GM12801 (cell line): Measurements from ENCODE around the gene PIP4K2A.

Source experiments
- TF ChIP-seq, protein P1 (sequence below): IDR thresholded peaks from one replicate; pipeline ENCODE4 v1.5.1; 2011; ENCODE audit warnings: control low read depth; ENCODE audit not compliant: insufficient read length; ENCODE audit errors: extremely low read depth

PIP4K2A gene

DNA sequence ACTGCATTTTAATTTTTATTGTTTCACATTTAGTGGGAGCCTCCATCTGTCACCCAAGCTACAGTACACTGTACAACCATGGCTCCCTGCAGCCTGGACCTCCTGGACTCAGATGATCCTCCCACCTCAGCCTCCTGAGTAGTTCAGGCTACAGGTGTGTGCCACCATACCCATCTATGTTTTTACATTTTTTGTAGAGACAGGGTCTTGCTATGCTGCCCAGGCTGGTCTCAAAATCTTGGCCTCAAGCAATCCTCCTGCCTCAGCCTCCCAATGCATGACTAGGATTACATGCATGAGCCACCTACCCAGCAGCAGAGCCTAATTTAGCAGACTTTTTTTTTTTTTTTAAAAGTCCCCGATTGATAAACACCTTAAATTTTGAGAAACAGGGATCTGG, 5.6 kb downstream of the PIP4K2A start:
- TF ChIP-seq, protein P1, sequence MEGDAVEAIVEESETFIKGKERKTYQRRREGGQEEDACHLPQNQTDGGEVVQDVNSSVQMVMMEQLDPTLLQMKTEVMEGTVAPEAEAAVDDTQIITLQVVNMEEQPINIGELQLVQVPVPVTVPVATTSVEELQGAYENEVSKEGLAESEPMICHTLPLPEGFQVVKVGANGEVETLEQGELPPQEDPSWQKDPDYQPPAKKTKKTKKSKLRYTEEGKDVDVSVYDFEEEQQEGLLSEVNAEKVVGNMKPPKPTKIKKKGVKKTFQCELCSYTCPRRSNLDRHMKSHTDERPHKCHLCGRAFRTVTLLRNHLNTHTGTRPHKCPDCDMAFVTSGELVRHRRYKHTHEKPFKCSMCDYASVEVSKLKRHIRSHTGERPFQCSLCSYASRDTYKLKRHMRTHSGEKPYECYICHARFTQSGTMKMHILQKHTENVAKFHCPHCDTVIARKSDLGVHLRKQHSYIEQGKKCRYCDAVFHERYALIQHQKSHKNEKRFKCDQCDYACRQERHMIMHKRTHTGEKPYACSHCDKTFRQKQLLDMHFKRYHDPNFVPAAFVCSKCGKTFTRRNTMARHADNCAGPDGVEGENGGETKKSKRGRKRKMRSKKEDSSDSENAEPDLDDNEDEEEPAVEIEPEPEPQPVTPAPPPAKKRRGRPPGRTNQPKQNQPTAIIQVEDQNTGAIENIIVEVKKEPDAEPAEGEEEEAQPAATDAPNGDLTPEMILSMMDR: no peak

DNA sequence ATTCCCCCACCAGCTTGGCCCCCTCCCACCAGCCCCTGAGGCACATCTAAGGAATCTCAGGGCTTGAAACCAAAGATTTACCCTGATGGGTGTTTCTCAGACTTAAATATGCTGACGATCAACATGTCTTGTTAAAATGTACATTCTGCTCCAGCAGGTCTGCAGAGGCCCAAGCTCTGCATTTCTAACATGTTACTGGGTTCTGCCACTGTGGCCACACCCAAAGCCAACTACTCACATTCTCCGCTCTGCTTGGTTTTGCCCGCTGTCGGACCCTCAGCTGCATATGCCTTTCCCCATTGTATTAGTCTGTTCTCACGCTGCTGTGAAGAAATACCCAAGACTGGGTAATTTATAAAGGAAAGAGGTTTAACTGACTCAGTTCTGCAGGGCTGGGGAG, 8.9 kb downstream of the PIP4K2A start:
- TF ChIP-seq, protein P1: no peak

DNA sequence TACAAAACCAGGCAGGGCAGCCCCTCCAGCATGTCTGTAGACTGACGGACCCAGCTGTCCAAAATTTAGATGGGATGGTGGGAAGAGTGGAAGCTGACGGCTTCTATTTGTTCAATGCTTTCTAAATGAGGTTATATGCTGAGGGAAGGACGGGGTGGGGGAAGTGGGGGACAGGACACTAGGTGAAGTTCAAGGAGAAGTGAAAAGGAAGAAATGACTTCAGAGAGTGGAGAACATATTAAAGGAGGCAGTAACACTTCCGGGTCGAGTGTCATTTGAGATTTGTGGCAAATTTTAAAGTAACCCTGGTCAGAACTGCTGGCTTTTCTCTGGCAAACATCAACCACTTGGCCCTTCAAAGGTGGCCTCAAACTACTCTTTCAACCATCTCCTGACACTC, 9.4 kb downstream of the PIP4K2A start:
- TF ChIP-seq, protein P1: no peak

DNA sequence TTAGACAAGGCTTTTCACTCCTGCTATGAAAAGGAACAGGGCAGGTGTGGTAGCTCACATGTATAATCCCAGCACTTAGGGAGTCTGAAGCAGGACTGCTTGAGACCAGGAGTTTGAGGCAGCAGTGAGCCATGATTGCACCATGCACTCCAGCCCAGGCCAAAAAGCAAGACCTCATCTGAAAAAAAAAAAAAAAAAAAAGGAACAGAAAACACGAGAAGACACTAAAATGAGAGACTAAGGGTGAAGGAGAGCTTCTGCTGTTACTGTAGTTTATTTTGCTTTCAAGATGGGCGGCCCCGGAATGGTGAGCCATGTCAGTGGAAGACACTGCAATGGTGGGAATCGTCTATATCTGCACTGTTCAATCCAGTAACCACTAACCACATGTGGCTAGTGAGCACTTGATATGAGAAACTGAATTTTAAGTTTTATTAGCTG, 9.9 kb downstream of the PIP4K2A start:
- TF ChIP-seq, protein P1: no peak

DNA sequence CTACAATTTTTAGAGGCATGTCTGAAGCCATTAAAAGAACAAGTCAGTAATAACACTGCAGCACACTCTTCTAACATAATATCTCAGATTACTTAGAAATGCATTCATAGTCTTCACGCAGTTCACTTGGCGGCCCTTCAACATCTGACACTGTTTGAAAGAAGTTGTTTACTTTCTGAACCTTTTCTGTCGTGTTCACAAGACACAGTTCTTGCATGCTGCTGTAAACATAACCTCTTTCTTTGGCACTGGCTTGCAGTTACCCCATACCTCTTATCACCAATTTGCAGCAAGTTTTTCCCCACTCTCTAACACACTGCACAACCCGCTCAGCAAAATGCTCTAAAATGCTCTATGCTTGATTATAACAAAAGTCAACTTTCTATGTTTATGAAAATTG, 12.0 kb downstream of the PIP4K2A start:
- TF ChIP-seq, protein P1: no peak

DNA sequence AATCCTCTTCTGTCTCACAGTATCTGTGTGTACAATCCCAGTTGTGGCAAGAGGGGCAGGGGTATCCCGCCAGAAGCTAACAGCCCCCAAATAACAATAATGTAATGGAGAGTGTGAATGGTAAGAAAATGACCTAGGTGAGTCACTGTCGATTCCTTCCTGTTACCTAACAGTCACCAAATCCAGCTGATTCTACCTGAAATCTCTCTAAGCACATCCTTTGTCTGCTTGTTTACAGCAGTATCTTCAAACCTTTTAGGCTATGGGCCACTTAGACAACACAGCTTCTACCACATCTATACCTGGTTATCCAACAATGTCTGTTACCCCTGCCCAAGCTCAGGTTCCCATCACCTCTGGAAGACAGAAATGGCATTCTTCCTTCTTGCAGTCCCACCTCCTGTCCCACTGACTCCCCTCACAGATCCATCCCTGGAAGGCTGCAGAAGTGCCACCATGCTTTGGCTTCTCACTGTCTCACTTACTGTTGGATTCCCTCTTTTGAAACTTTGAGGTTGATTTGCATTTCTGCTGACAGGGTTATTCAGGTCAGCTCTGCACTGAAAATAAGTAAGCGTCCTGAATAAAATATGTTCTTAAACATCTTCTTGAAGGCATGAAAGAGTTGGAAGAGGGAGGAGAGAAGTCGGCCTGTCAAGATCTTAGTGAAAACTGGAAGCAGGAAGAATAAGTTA, 13.1 kb downstream of the PIP4K2A start:
- TF ChIP-seq, protein P1: no peak

DNA sequence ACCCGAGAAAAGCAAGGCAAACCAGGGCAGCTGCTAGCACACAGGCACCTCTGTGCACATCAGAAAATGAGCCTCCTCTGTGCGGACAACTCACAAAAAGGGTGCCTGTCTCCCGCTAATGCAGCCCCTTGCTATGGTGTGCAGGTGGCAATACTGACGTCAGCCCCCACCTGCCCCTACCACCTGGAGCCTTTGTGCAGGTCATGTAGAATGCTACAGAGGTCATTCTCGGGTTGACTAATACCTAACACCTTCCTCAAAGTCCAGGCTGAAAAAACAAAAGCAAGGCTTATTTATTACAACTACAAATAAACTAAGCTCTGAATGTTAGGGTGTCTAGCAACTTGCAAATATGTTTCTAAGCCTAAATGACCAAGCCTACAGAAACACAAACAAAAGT, 13.9 kb downstream of the PIP4K2A start:
- TF ChIP-seq, protein P1: no peak
